IPS-NIHi7 (cell line): ENCODE data around the gene FIGLA.
A peak's percentile ranks its signal among the peaks of the same experiment; 100 is the strongest.
"Not testable (repeated sequence)": the region's sequence is repeated elsewhere in the genome, so short reads cannot be mapped to it uniquely, and the experiment has no call there.

Source experiments
- DNase-seq: peaks from one replicate; pipeline ENCODE4 v3.0.0; 2012; ENCODE audit warnings: mixed read lengths; ENCODE audit errors: extremely low spot score

FIGLA gene

DNA sequence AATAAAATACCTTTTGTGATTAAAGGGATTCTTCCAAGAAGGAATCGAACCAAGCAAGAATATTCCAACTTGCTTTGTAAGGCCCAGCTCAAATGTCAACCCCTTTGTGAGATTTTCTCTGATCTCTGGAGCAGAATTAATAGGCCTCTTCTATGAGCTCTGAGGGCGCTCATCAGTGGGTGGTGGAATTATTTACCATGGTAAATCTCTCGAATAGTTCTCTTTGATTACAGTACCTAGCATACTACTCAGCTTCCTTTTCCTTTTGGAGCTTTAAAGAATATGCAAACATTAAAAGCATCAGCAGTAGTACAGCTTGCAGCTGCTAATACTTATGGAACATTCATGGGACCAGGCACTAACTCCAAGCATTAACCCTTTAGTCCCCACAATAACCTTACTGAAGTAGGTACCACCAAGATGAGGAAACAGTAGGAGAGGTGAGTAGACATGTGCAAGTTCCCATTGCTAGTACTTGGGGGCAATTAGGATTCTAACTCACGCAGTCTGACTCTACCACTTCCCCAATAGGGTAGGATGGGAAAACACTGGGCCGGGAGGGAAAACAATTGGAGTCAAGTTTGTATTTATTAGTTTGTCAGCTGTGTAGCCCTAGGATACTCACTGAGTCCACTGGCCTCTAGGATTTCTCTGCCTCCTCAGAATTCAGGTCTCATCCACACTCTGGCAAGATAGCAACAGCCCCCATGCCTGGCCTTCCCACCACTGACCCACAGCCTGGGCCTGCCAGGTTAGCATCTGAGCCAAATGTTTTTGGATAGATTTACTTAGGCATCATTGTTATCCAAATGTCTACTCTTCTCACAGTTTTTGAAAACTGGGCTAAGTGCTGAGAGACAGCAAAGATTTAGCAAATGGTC lies 44.1 kb downstream of the FIGLA start:
- DNase-seq: no peak

DNA sequence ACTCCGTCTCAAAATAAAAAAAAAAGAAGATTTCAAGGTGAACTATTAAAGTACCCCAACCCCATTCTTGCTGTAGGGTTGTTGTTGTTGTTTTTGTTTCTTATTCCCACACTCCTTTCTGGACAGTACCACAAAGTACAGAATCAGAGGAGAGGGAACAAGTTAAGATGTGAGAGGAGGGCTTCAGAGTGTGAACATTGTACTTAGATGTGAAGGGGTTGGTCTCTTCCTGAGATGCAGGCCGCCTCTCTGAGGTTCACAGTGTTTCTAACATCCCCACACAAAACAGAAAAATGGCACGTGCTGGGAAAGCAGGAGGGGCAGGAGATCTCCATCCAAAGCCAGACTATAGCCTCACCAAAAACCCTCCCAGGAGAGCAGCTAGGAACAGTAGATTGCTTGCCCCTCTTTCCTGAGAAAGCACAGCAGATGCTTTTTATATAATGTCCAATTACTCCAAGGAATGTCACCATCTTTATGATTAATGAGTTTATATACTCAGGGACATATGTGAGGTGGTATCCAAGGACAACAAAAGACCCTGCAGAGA lies 45.1 kb downstream of the FIGLA start:
- DNase-seq: no peak

DNA sequence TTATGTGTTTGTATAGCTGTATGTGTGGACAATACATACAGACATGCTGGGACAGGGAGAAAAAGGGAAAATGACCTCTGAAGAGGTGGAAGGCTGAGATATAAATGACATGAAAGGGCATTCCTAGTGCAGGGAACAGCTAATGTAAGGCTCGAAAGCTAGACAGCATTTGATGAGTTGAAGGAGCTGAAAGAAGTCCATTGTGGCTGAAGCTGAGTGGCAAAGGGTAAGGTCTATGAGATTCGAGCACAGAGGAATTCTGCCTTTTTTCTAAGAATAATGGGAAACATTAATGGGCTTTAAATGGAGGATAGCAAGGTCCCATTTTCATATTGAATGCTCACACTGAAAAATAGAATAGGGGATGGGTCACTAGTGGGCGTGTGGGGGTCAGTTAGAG lies 46.0 kb downstream of the FIGLA start:
- DNase-seq: no peak

DNA sequence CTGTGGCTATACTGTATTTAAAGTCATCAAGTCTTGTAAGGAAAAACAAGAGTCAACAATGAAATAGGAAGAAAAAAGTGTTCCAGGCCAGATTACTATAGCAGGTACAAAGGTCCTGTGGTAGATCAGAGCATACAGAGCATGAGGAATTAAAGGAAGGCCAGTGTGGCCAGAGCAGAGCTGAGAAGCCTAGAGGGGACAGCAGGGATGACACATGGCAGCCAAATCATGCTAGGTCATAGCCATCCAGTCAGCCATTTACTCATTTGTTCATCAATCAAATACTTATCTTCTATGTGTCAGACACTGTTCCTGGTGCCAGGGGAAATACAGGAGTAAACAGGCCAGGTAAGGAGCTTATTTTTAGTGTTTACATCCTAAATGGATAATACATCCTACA lies 46.8 kb downstream of the FIGLA start:
- DNase-seq: no peak

DNA sequence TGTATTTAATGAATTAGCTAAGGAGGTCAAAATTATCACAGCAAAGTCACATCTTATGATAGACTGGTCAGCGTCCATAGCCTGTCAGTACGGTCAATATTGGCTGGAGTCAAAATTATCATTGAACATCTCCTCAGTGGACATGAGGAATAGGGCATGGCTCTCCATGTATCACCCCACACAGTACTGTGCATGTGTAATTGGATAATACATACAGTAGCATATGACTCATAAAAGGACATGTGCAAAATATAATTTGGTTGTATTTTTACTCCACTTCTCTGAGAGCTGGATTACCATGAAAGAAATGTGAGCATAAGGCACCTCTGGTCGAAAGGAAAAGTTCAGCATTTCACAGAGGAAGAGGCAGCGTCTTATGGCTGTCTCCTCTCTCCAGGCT lies 47.4 kb downstream of the FIGLA start:
- no peak for DNase-seq

DNA sequence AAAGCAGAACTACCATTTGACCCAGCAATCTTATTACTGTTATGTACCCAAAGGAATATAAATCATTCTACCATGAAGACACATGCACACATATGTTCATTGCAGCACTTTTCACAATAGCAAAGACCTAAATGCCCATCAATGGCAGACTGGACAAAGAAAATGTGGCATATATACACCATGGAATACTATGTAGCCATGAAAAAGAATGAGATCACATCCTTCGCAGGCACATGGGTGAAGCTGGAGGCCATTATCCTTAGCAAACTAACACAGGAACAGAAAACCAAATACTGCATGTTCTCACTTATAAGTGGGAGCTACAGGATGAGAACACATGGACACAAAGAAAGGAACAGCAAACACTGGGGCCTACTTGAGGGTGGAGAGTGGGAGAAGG lies 51.0 kb downstream of the FIGLA start:
- not testable (repeated sequence) for DNase-seq

DNA sequence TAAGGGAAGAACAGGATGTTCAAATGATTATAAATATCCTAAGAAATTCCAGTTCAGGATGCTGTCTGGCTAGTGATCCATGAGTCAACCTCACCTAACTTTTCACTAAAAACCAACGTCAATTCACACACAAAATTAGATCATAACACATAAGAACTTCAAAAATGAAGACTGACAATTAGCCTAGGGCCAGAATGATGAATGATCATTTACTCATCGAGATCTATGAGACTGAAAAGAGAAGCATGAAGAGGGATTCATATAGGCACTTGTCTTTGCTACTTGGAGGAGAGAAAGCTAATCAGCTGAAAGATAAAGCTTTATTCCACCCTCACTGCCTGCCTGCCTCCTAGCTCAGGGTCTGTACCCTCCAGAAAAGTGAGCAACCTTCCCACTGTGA lies 52.3 kb downstream of the FIGLA start:
- DNase-seq: no peak

DNA sequence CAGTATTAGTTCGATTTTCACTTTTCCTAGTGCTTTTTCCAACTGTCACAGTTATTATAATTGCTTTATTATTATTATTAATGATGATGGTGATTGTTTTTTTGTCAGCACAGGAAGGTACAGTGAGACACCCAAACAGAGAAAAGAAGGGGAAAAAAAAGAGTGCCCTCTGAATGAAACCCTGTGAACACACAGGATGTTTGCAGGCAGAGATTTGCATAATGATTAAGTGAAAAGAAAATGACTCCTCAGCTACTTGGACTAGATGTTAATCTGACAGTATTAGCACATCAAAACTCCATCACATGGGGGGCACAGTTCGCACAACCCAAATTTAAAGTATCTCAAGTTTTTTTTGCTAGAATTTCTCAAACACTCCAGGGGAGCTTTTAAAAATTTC lies 55.4 kb downstream of the FIGLA start:
- DNase-seq: no peak

DNA sequence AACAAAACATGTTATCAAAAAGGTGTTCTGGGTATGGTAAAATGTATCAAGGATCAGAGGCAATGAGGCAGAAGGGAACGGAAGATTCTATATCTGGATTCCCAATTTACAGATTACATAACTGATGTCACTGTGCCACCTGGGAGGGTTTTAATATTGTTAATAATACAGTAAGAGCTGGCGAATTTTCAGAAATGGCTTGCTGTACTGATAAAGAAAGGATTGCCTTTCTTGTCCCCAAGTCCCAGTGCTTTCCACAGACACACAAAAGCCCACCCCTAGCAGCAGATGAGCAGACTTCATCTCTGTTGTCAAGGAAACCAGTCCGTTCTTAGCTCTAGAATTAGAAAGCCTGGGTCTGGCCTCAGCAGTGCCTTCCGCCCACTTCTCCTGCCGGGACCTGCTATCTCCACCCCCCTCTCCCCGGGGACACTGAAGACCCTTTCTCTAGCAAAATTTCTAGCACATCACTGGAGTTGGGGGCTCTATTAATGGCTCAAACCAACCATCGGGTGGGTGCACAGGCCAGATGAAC lies 56.7 kb downstream of the FIGLA start:
- peak; percentile 58 for DNase-seq

DNA sequence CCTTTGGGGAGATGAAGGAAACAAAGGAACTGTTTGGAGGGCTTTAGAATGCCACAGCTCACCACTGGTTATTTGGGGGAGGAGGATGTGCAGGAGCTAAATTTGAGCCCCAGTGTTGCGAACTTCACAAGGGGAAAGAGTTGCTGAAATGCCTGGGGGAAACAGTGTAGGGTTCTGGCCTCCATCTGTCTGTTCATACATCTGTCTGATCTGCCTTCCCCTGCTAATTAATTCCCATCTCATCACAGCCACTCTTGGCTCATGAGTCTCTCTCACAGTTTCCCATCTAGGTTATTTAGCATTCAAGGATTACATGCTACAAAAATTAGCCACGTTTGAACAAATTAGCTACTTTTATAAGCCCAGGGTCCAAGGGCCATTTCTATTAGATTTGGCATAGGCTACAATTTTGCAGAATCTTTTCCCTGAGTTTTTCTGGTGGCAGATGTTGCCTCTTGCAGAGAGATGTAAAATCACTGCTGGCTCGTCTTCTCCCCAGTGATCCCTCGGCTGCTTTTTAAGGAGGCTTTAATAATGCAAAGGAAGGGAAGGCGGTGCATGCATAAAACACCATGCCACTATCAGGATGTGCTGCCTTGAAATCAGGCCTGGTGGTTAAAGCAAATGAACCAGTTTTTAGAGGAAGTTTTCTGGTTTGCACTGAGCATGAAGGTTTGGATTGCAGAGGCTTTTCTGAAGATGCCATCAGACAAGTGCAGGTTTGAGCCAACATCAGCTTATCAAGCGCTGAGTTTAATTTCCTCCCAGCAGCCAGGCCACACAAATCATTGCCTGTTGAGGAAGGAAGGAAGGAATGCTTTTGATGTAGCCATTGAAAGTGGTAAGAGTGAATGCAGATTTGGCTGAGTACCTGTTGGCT lies 57.4 kb downstream of the FIGLA start:
- no peak for DNase-seq

DNA sequence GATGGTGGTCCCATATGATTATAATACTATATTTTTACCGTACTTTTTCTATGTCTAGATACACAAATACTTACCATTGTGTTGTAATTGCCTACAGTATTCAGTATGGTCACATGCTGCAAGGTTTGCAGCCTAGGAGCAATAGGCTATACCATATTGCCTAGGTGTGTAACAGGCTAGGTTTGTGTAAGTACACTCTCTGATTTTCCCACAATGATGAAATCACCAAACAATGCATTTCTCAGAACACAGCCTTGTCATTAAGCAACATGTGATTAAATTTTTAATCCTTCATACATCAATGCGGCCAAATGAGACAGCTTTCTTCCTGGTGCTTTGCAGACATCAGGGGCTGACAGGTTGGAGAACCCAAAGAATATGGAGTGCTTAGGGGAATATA lies 59.7 kb downstream of the FIGLA start:
- no peak for DNase-seq

DNA sequence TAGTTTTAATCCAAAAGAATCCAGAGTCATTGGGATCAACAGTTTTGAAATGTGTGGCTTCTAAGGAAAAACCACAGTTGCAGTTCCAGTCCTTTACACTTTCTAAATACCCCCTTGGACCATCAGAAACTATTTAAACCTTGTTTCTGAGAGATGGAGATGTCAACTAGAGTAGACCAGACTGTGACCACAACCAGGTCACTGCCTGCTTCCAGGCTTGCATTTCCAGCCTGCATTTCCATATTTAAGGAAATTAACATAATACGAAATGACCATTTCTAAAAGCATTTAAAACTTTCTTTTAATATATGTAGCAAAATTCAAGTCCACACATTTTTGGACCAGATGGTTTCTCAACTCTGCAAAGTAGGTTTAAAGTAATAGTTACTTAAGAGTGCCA lies 60.8 kb downstream of the FIGLA start:
- DNase-seq: no peak

DNA sequence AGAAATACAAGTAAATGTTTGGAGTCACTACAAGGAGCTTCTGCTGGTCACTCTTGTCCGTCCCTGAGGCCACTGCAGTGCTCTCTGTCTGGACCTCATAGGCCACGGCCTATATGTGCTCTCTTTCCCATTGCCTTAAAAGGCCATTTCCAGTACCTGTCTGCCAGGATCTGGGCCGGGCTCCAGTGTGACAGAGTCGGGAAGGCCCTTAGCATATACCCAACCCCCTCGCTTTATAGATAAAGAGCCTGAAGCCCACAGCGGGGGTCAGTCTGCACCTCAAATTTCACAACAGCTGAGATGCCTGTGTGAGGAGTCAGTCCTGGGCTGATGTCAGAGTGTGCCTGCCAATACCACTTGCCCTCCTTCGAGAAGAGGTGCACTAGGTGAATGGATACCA lies 62.3 kb downstream of the FIGLA start:
- DNase-seq: peak; percentile 76
